BLaER1 (cell line): ENCODE results near the gene PPT2.

Experiments used
- H3K27ac ChIP-seq: shearing (Covaris generic); formaldehyde crosslinking; 2 replicates; pipeline ENCODE4 v1.8.1; 2022
- H3K27me3 ChIP-seq: shearing (Covaris generic); formaldehyde crosslinking; 2 replicates; pipeline ENCODE4 v1.8.1; 2022
- H3K36me3 ChIP-seq: shearing (Covaris generic); formaldehyde crosslinking; 2 replicates; pipeline ENCODE4 v1.8.1; 2022
- H3K4me1 ChIP-seq: shearing (Covaris generic); formaldehyde crosslinking; 2 replicates; pipeline ENCODE4 v1.8.1; 2022
- H3K4me2 ChIP-seq: shearing (Covaris generic); formaldehyde crosslinking; 2 replicates; pipeline ENCODE4 v1.8.1; 2022
- H3K4me3 ChIP-seq: shearing (Covaris generic); formaldehyde crosslinking; 2 replicates; pipeline ENCODE4 v1.8.1; 2022
- H3K9ac ChIP-seq: shearing (Covaris generic); formaldehyde crosslinking; 2 replicates; pipeline ENCODE4 v1.8.1; 2022
- H3K9me3 ChIP-seq: shearing (Covaris generic); formaldehyde crosslinking; 2 replicates; pipeline ENCODE4 v1.8.1; 2022
- H4K20me1 ChIP-seq: shearing (Covaris generic); formaldehyde crosslinking; 2 replicates; pipeline ENCODE4 v1.8.1; 2022
- Cebpa-rat ChIP-seq: shearing (Covaris generic); IDR thresholded peaks from 2 replicates; pipeline ENCODE4 v1.8.1; 2022

The PPT2 gene

DNA sequence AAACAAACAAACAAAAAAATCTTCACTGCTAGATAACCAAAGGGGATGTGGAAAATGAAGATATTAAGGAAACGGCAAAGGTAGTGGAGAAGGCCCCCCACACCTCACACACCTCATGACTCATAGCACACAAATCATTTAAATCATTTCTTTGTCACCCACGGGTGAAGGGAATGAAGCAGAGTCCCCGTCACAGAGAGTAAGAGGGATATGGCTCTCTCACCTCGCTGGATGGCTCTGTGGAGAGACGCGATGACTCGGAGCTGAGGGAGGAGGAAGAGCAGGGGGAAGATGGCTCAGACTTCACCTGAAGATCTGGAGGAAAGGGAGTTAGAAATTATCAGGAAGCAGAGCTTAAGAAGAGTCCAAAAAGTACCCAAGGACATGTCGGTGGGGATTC is 27.1 kb upstream of the PPT2 start:
- Histone ChIP-seq H3K4me1 (peaks cover 35% of the 10 kb centered on the region), H3K27ac (no peak overlapping the region)

DNA sequence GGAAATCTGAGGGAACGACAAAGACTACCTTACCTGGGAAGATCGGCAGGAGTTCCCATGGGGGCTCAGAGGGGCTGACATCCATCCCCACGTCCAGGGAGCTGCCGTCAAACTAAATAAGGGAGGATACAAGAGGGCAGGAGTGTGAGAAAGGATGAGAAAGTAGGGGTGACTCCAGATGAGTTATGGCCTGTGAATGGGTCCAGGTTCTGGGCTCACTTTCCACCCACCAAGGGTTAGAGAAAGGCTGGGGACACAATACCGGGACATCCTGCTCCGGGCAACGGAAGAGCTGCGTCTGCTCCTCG is 26.6 kb upstream of the PPT2 start:
- no peaks in the 10 kb centered on the region for H3K9me3 ChIP-seq
- no peak for TF ChIP-seq Cebpa-rat
- peak overlapping the region; percentile 95 for H3K9ac ChIP-seq
- H3K36me3 ChIP-seq = peaks cover 45% of the 10 kb centered on the region
- H3K4me1 ChIP-seq = peaks cover 35% of the 10 kb centered on the region
- H3K27me3 ChIP-seq = no peaks in the 10 kb centered on the region
- H3K4me3 ChIP-seq = peak overlapping the region; percentile 92
- no peaks in the 10 kb centered on the region for H4K20me1 ChIP-seq
- peak overlapping the region; percentile 92 for H3K4me2 ChIP-seq
- H3K27ac ChIP-seq = peak overlapping the region; percentile 90

More for the DNA sequence above, 27.1 kb upstream of the PPT2 start:
- no peak for TF ChIP-seq Cebpa-rat
- Histone ChIP-seq H3K9ac (peak overlapping the region; percentile 95), H3K27me3 (no peaks in the 10 kb centered on the region), H3K36me3 (peaks cover 50% of the 10 kb centered on the region), H3K9me3 (no peaks in the 10 kb centered on the region), H3K4me2 (peak overlapping the region; percentile 92), H4K20me1 (no peaks in the 10 kb centered on the region; the same call in 1 of the 2 replicates), H3K4me3 (peak overlapping the region; percentile 92)

DNA sequence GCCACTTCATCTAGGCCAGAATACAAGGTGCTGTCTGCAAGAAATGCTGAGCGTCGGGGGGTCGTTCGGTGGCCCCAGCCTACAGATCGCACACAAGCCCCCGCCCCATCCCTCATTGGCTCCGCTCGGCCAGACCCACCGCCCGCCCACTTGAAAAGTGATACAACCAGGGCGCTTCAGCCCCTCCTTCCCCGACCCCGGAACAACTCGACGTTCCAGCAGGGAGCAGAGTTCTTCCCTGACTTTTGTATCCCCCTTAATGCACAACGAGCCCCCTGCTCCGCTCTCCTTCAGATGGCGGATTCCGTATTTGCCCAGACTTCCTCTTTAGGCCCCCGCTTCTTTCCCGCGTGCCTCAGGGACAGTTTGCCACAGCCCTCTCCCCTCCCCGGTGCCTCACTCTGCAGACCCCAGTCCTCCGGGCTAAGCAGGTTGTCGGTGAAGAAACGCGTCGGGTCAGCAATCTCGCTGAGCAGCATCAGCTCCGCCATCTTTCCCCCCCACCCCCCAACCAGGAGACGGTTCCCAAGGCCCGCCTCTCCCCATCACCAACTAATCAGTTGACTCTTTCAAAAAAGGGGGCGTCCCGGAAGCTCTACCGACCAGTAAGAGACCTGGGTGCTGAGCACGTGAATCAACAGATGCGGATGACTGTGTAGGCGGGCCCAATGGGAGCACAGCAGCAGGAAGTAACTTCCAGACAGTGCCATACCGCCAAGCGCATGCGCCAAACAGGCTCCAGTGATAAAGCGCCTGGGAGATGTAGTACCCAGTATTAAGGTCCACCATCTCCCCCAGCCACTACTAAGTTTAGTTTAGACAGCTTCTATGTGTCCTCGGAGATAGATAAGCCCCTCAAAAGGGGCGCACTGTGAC is 26.0 kb upstream of the PPT2 start, which contains the start of gene ATF6B:
Gene ATF6B, minus strand, starts transcription at position 530 of the 876 bp plus-strand sequence. Its CDS starts 39 bp downstream, at position 491.
- Histone ChIP-seq H3K27ac (peak within 1 kb of the TSS; percentile 90), H3K4me1 (peaks cover 35% of the 10 kb centered on the region), H3K27me3 (no peaks in the 10 kb centered on the region), H3K9me3 (no peaks in the 10 kb centered on the region), H3K9ac (peak within 1 kb of the TSS; percentile 95), H3K4me2 (peak within 1 kb of the TSS; percentile 98), H4K20me1 (no peaks in the 10 kb centered on the region), H3K4me3 (peak within 1 kb of the TSS; percentile 92), H3K36me3 (peaks cover 39% of the 10 kb centered on the region)
- no peak for TF ChIP-seq Cebpa-rat

DNA sequence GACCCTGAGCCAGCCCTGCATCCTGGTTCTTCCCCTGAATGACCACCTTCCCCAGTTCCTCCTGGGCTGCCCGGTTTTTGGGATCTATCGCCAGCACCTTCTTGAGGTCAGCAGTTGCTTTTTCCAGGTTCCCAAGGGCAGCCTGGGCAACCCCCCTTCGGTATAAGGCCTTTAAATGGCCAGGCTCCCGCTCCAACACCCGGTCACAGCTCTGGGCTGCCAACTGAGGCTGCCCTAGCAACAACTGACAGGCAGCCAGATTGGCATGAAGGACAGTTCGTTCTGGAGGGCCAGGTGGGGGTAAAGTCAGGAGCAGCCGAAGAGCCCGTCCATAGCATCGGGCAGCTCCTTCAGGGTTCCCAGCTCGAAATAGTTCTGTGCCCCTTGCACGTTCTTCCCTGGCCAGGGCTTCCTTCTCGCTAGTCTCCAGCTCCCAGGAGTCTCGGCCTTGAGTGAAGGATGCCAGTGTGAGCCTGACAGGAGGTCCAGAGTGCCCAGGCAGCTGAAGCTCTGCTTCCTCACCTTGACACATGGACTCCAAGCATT is 25.1 kb upstream of the PPT2 start:
- no peaks in the 10 kb centered on the region for H4K20me1 ChIP-seq
- H3K9me3 ChIP-seq = no peaks in the 10 kb centered on the region
- H3K27me3 ChIP-seq = no peaks in the 10 kb centered on the region
- H3K4me1 ChIP-seq = peaks cover 35% of the 10 kb centered on the region
- no peak for TF ChIP-seq Cebpa-rat
- peak overlapping the region; percentile 78 for H3K4me3 ChIP-seq
- H3K4me2 ChIP-seq = peak overlapping the region; percentile 98
- H3K36me3 ChIP-seq = peaks cover 30% of the 10 kb centered on the region
- H3K27ac ChIP-seq = peak overlapping the region; percentile 69
- H3K9ac ChIP-seq = peak overlapping the region; percentile 82

DNA sequence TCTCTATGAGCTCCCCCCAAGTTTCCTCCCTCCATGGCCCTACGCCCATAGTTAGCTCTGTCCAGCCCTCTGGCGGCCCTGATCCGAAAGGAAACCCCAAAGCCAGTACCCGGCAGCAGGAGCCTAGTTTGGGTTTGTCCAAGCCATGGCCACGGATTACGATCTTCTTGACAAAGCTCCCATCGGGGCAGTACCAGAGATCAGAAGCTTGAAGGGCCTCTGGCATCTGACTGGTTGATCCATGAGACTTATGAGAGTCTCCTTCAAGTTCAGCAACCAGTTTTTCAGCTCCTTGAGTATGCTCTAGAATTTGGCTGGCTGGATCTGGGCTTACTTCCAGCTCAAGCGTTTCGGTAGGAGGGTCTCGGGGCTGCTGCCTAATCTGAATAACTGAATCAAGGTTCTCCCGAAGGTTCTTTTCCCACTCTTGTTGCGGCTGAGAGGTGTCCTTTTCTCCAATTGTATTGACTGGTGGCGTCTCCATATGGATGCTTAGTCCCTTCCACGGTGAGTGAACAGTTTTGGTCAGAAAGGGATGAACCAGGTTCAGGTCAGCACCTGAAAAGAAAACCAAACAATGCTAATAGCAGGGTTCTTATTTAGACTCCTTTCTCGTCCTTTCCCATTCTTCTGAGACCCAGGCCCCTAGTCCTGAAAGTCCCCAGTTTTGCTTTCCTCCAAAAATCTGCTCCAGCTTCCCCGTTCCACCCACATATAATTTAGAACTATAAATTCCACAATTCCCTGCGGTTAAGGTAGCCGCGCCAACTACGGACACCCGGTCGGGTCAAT is 24.4 kb upstream of the PPT2 start:
- H3K27ac ChIP-seq = peak overlapping the region; percentile 69
- peak overlapping the region; percentile 98 for H3K4me2 ChIP-seq
- no peak for TF ChIP-seq Cebpa-rat
- H4K20me1 ChIP-seq = no peaks in the 10 kb centered on the region
- peaks cover 24% of the 10 kb centered on the region for H3K36me3 ChIP-seq
- H3K9ac ChIP-seq = peak overlapping the region; percentile 82
- peak overlapping the region; percentile 78 for H3K4me3 ChIP-seq
- H3K4me1 ChIP-seq = peaks cover 35% of the 10 kb centered on the region
- H3K27me3 ChIP-seq = no peaks in the 10 kb centered on the region
- H3K9me3 ChIP-seq = no peaks in the 10 kb centered on the region

DNA sequence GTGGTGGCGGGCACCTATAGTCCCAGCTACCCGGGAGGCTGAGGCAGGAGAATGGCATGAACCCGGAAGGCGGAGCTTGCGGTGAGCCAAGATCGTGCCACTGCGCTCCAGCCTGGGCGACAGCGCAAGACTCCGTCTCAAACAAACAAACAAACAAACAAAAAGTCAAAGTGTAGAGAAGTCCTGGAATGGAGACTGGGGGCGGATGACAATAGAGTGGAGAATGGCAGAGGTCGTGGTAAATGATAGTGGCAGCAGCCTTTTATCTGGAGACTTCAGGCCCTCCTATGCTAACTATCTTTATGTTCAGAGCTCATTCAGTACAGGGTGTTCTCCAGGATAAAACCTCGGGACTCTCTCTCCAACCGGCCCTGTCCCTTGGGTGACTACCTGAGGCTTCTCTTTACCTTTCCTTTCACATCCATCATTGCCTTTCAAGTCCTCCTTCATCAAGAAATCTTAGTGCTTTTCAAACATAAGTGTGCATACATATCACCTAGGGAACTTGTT is 22.4 kb upstream of the PPT2 start:
- H3K4me2 ChIP-seq = no peak overlapping the region
- no peak overlapping the region for H3K27ac ChIP-seq
- H3K36me3 ChIP-seq = peaks cover 4% of the 10 kb centered on the region; the same call in 1 of the 2 replicates
- no peak overlapping the region for H3K4me3 ChIP-seq
- H3K9me3 ChIP-seq = no peaks in the 10 kb centered on the region
- no peak for TF ChIP-seq Cebpa-rat
- H3K4me1 ChIP-seq = peaks cover 26% of the 10 kb centered on the region
- H4K20me1 ChIP-seq = no peaks in the 10 kb centered on the region
- H3K9ac ChIP-seq = no peak overlapping the region
- no peaks in the 10 kb centered on the region for H3K27me3 ChIP-seq

DNA sequence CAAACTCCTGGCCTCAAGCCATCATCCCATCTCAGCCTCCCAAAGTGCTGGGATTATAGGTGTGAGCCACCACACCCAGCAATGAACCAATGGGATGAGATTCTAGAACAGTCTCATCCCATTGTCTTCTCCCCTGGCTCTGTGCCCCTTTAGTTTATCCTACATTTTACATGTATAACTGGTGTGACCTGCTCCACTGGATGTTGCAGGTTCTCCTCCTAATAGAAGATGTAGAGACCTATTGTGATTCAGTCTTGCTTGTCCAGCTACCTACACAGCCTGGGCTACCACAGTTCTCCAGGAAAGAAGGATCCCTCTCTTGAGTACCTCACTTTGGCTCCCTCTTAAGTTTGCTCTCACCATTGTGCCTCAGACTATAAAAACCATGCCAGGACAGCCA is 21.8 kb upstream of the PPT2 start:
- Histone ChIP-seq H3K27me3 (no peaks in the 10 kb centered on the region), H3K27ac (no peak overlapping the region), H3K4me3 (no peak overlapping the region), H3K36me3 (no peaks in the 10 kb centered on the region), H4K20me1 (no peaks in the 10 kb centered on the region), H3K4me1 (peaks cover 20% of the 10 kb centered on the region), H3K9ac (no peak overlapping the region), H3K4me2 (no peak overlapping the region), H3K9me3 (no peaks in the 10 kb centered on the region)
- TF ChIP-seq Cebpa-rat = no peak

DNA sequence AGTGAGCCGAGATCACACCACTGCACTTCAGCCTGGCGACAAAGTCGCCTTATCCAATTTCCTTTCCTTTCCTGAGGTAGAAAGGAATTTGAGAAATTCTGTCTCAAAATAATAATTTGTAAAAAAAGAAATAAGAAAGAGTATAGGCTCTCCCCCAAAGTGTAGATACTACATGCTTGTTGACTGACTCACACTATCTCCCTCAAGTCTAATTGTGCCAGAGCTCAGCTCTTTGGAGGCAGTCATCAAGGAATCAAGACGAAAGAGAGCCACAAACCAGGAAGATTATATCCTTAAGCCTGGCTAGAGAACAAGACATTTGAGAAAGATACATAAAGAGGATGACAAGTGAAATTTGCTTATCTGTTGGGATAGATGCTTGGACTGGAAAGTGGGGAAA is 20.2 kb upstream of the PPT2 start:
- no peak overlapping the region for H3K4me3 ChIP-seq
- H3K27me3 ChIP-seq = no peaks in the 10 kb centered on the region
- H3K9ac ChIP-seq = no peak overlapping the region
- H4K20me1 ChIP-seq = no peaks in the 10 kb centered on the region
- H3K36me3 ChIP-seq = no peaks in the 10 kb centered on the region
- H3K27ac ChIP-seq = no peak overlapping the region
- H3K4me1 ChIP-seq = peaks cover 11% of the 10 kb centered on the region
- no peak for TF ChIP-seq Cebpa-rat
- no peak overlapping the region for H3K4me2 ChIP-seq
- no peaks in the 10 kb centered on the region for H3K9me3 ChIP-seq

DNA sequence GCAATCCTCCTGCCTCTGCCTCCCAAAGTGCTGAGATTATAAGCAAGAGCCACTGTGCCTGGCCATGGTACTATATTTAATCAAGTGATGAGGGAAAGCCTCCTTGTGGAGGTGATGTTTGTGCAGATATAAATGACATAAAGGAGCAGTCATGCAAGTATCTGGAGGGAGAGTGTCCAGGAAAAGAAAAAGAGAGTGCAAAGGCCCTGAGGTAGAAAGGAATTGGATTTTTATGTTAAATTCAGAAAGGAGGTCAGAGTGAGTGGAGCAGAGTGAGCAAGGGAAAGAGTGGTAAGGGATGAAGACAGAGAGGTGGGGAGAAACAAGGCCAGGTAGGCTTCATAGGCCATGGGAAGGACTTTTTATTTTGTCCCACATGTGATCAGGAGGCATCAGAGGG is 16.5 kb upstream of the PPT2 start:
- H3K9ac ChIP-seq = no peak overlapping the region
- no peak overlapping the region for H3K4me2 ChIP-seq
- H3K27me3 ChIP-seq = no peaks in the 10 kb centered on the region
- no peaks in the 10 kb centered on the region for H4K20me1 ChIP-seq
- no peaks in the 10 kb centered on the region for H3K36me3 ChIP-seq
- H3K9me3 ChIP-seq = no peaks in the 10 kb centered on the region
- no peaks in the 10 kb centered on the region for H3K4me1 ChIP-seq
- TF ChIP-seq Cebpa-rat = no peak
- no peak overlapping the region for H3K27ac ChIP-seq
- H3K4me3 ChIP-seq = no peak overlapping the region

DNA sequence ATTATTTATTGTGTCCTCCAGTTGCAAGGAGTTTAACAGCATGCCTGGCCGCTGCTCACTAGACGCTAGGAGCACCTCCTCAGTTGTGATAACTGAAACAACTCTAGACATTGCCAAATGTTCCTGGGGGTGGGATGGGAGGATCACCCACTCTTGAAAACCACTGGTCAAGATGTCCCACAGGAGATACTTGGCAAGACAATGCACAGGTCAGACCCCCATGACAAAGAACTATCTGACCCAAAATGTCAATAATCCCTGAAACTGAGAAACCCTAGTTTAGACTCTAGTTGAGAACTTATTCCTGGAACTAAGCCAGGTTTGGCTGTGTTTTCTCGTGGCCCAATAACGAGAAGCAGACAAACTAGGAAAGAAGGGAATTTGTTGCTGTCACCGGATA is 14.4 kb upstream of the PPT2 start:
- no peaks in the 10 kb centered on the region for H3K9me3 ChIP-seq
- H3K27ac ChIP-seq = no peak overlapping the region
- no peak overlapping the region for H3K4me3 ChIP-seq
- TF ChIP-seq Cebpa-rat = no peak
- H3K9ac ChIP-seq = no peak overlapping the region
- H4K20me1 ChIP-seq = no peaks in the 10 kb centered on the region
- H3K27me3 ChIP-seq = no peaks in the 10 kb centered on the region
- no peak overlapping the region for H3K4me2 ChIP-seq
- H3K36me3 ChIP-seq = no peaks in the 10 kb centered on the region
- no peaks in the 10 kb centered on the region for H3K4me1 ChIP-seq
